Measurements from ENCODE around the gene ALG9. TPM values are rescaled to one million over a fixed set of nuclear protein-coding genes. Genes with fewer than 3 reads are reported as not detected.

The ALG9 gene
- total and polyA plus RNA-seq, 2 donors (not counting 3 experiments of a cell fraction or from before 2014, with no cell fraction given): 29.1 to 29.4 TPM

- BruUV-seq (replicated peaks): no TSS peak
- H3K27ac ChIP-seq (ENCODE audit: insufficient read depth, low read depth, low read length): no peak overlapping the region
- ChIA-PET CTCF (no interaction called here), POLR2A (no interaction called here)
- no peak overlapping the region for H3K4me3 ChIP-seq (replicated peaks in 1 of 3; ENCODE audit: insufficient read depth in 1 of 3, low read depth in 1 of 3, low read length in 3 of 3)
- H3K9me1 ChIP-seq (replicated peaks; ENCODE audit: control insufficient read depth, extremely low read depth, insufficient read depth, low read length): no peaks in the 10 kb centered on the region
- H3K4me2 ChIP-seq (ENCODE audit: insufficient read depth, low read length): no peak overlapping the region
- TF ChIP-seq CTCF (IDR thresholded peaks at IDR 0.05; ENCODE audit: extremely low read depth in 1 of 2, insufficient read depth in 1 of 2, low read depth in 1 of 2, low read length in 2 of 2) (no peak), FOS (IDR thresholded peaks at IDR 0.05; ENCODE audit: borderline replicate concordance, insufficient read depth, low read length) (no peak), MAX (IDR thresholded peaks at IDR 0.05; ENCODE audit: insufficient read depth, insufficient read length) (no peak), MYC (IDR thresholded peaks at IDR 0.05; ENCODE audit: low read depth, low read length) (no peak), GATA2 (IDR thresholded peaks at IDR 0.05; ENCODE audit: insufficient read depth, insufficient read length, low read depth, low read length) (no peak), JUN (IDR thresholded peaks at IDR 0.05; ENCODE audit: borderline replicate concordance, insufficient read depth, insufficient read length, low read depth) (no peak), POLR2A (IDR thresholded peaks at IDR 0.05; ENCODE audit: low read depth, low read length) (no peak), EZH2 (IDR thresholded peaks at IDR 0.05; ENCODE audit: borderline replicate concordance, low read depth, low read length, severe bottlenecking) (no peak), POLR2AphosphoS5 (IDR thresholded peaks at IDR 0.05; ENCODE audit: insufficient read depth, low read depth, low read length) (no peak)
- H3K9me3 ChIP-seq (replicated peaks; ENCODE audit: control insufficient read depth, insufficient read depth, low read length): no peaks in the 10 kb centered on the region
- intact Hi-C loops (cut with micrococcal nuclease) (no loop called here), dilution Hi-C loops (cut with MboI; ENCODE audit: extremely low pct_ligation_motif_present, low sequenced_read_pairs) (no loop called here)
- no peaks in the 10 kb centered on the region for H3K79me2 ChIP-seq (ENCODE audit: control insufficient read depth, insufficient read depth, low read length)
- H3K27me3 ChIP-seq (ENCODE audit: control insufficient read depth in 2 of 2, insufficient read depth in 2 of 2, low read length in 2 of 2): no peaks in the 10 kb centered on the region
- H3K9ac ChIP-seq (replicated peaks; ENCODE audit: extremely low read depth, insufficient read depth, low read length): no peak overlapping the region
- H3K36me3 ChIP-seq (ENCODE audit: control insufficient read depth in 2 of 2, extremely low read depth in 1 of 2, insufficient read depth in 2 of 2, low read length in 2 of 2): peaks cover 7 to 9% of the 10 kb centered on the region in 2 experiments
- no peak for FAIRE-seq
- no peak for DNase-seq (ENCODE audit: low read depth, low spot score)
- H4K20me1 ChIP-seq (replicated peaks; ENCODE audit: control insufficient read depth, extremely low read depth, insufficient read depth, low read length): no peaks in the 10 kb centered on the region
- H2AFZ ChIP-seq (ENCODE audit: low read depth, low read length): no peak overlapping the region
- H3K4me1 ChIP-seq (ENCODE audit: control insufficient read depth, extremely low read depth, insufficient read depth, low read length): no peaks in the 10 kb centered on the region
Observed at GRCh38 chr11:111812211-111812610, 59.2 kb downstream of the ALG9 start.

Measured in endothelial cell of umbilical vein (primary cell).